Ovary (tissue), 10 donors: ENCODE measurements around the gene AADACL3. TPM values are rescaled to one million over a fixed set of nuclear protein-coding genes. Genes with fewer than 3 reads are reported as not detected.
"Not testable (repeated sequence)": the region's sequence is repeated elsewhere in the genome, so short reads cannot be mapped to it uniquely, and the experiment has no call there.

ENCODE experiments used
- DNase-seq, 5 donors: peaks; one replicate each; pipeline ENCODE4 v3.0.0-alpha.2; 2019 to 2020
- H3K27ac ChIP-seq, 2 donors: fragments of 200-600 bp; one replicate each; pipeline versions ENCODE4 v1.5.1 to v1.8.0; 2019 to 2022
- H3K27me3 ChIP-seq: fragments of 200-600 bp; one replicate; pipeline ENCODE4 v1.8.0; 2022
- H3K36me3 ChIP-seq: fragments of 200-600 bp; sonication (generic); one replicate; pipeline ENCODE4 v1.5.1; 2019
- H3K4me1 ChIP-seq: one replicate; pipeline ENCODE4 v1.8.1; 2013; ENCODE audit warnings: mild to moderate bottlenecking, moderate library complexity; ENCODE audit not compliant: insufficient read depth
- H3K4me3 ChIP-seq: fragments of 200-600 bp; sonication (generic); one replicate; pipeline ENCODE4 v1.5.1; 2017
- H3K9me3 ChIP-seq, 2 donors: fragments of 200-600 bp in 1 of 2; sonication (generic) in 1 of 2; one replicate each; pipeline versions ENCODE4 v1.5.1 to v1.8.1; 2013 to 2019; ENCODE audit warnings: mild to moderate bottlenecking in 1 of 2, moderate library complexity in 1 of 2
- CTCF ChIP-seq, 3 donors: fragments of 450-650 bp in 2 of 3; fragments of 200-600 bp in 1 of 3; IDR thresholded peaks; one replicate each; pipeline versions ENCODE4 v1.5.1 to v1.8.0; 2016 to 2022; ENCODE audit warnings: antibody characterized with exemption in 3 of 3, mild to moderate bottlenecking in 1 of 3
- EP300 ChIP-seq: sonication (generic); formaldehyde crosslinking; IDR thresholded peaks from one replicate; pipeline ENCODE4 v1.6.1; 2017; ENCODE audit warnings: antibody characterized with exemption
- POLR2A ChIP-seq: fragments of 450-650 bp; IDR thresholded peaks from one replicate; pipeline ENCODE4 v1.6.1; 2017; ENCODE audit warnings: antibody characterized with exemption, mild to moderate bottlenecking, moderate library complexity
- WGBS, 3 donors: extraction: QIAGEN DNeasy Blood & Tissue Kit in 1 of 3; methylation state at CpG; one replicate each; pipeline versions ENCODE4 v1.1.5 to v1.1.7; 2013 to 2017; 5-methylcytosine and 5-hydroxymethylcytosine counted together
- intact Hi-C, 4 donors: fragments of 100-400 bp; cut with DNase I; formaldehyde crosslinking; loops; one replicate each; pipeline versions ENCODE4 v1.11.0 to v1.15.1; 2022 to 2023
- long read RNA-seq, 3 donors: library from polyadenylated mRNA in 2 of 3; unstranded in 2 of 3; transcript quantifications; one replicate each; pipeline ENCODE4 v2.0.0 and lab custom pipeline, GENCODE V29; 2021 to 2026
- polyA plus RNA-seq, 2 donors: library from polyadenylated mRNA; stranded (reverse); fragments of 200-250 nt in 1 of 2; fragments of 350-450 nt in 1 of 2; fragmentation: Illumina TruSeq in 1 of 2; extraction: RNeasy Lipid Tissue Mini Kit (QIAGEN cat#74804) in 1 of 2; gene quantifications; one replicate each; pipeline ENCODE4 v1.2.3, GENCODE V29; 2013 to 2014
- total RNA-seq, 7 donors: library from RNA; depleted of rRNA in 2 of 7; stranded (reverse); fragments of >200 nt in 2 of 7; fragmentation: NEBNext Ultra II Directional in 3 of 7; extraction: Animal tissue kit (Norgen Biotek cat#: 25700) in 3 of 7; gene quantifications; one replicate each; pipeline versions ENCODE4 v1.1.0 to v1.2.4, GENCODE V29; 2016 to 2023
- donor health status: DM: no; HTN: no; CAD: no; lungs with moderate emphysema.
- donor health status: DM: no; HTN: no; CAD: no.
- donor health status: Bipolar disorder and iron deficiency.
- donor health status: DM: yes; HTN: yes; CAD: no.
- donor health status: DM: no; HTN: no; CAD: no.
- donor health status: DM: yes; HTN: yes; CAD: no.

The AADACL3 gene
- total RNA-seq, result not detected
- polyA plus RNA-seq, result not detected
- long read RNA-seq, donor 1, result 0 reads
- long read RNA-seq, donor 2, result 0 reads
- long read RNA-seq, donor 3, result 0 reads

GRCh38 chr1:12715896-12716437, at the start of gene AADACL3:
Gene AADACL3, plus strand, starts transcription at chr1:12716110. Its CDS starts 67 bp downstream, at chr1:12716177.
- no peak within 1 kb of the TSS for H3K4me3 ChIP-seq
- intact Hi-C loops, result no loop called here
- H3K4me1 ChIP-seq, result no peaks in the 10 kb centered on the region
- no peaks in the 10 kb centered on the region for H3K36me3 ChIP-seq
- H3K27me3 ChIP-seq, result no peaks in the 10 kb centered on the region
- DNase-seq, result no peak
- no peak within 1 kb of the TSS for H3K27ac ChIP-seq
- WGBS, 3 donors, result 72 to 81% (median 79%) methylated on average over 8 of the region's 8 CpGs
- H3K9me3 ChIP-seq, result no peaks in the 10 kb centered on the region
- no peak for TF ChIP-seq CTCF (IDR thresholded peaks at IDR 0.05)
- no peak for TF ChIP-seq EP300
- no peak for TF ChIP-seq POLR2A

- intact Hi-C loops, result no loop called here
- Histone ChIP-seq H3K27ac (no peak overlapping the region), H3K9me3 (no peaks in the 10 kb centered on the region), H3K36me3 (no peaks in the 10 kb centered on the region), H3K4me1 (no peaks in the 10 kb centered on the region), H3K4me3 (no peak overlapping the region), H3K27me3 (no peaks in the 10 kb centered on the region)
- peak in 1 of 5 donors; percentile 21 for DNase-seq
- no peak for TF ChIP-seq CTCF (IDR thresholded peaks at IDR 0.05)
- no peak for TF ChIP-seq POLR2A
- TF ChIP-seq EP300, result no peak
- WGBS, 3 donors, result 72 to 80% (median 78%) methylated on average over 15 of the region's 15 CpGs
Measured at GRCh38 chr1:12666141-12666735, 49.7 kb upstream of the AADACL3 start.

GRCh38 chr1:12669529-12670068, 46.3 kb upstream of the AADACL3 start:
- DNase-seq, result no peak
- TF ChIP-seq CTCF (IDR thresholded peaks at IDR 0.05) (no peak), POLR2A (no peak), EP300 (no peak)
- H3K4me3 ChIP-seq, result no peak overlapping the region
- H3K4me1 ChIP-seq, result no peaks in the 10 kb centered on the region
- no peaks in the 10 kb centered on the region for H3K36me3 ChIP-seq
- H3K27me3 ChIP-seq, result no peaks in the 10 kb centered on the region
- H3K27ac ChIP-seq, result no peak overlapping the region
- intact Hi-C loops, result no loop called here
- WGBS, 3 donors, result 71 to 81% (median 74%) methylated on average over 3 of the region's 3 CpGs
- H3K9me3 ChIP-seq, result no peaks in the 10 kb centered on the region

GRCh38 chr1:12674358-12674757, 41.6 kb upstream of the AADACL3 start:
- intact Hi-C loops, result no loop called here
- Histone ChIP-seq H3K4me1 (no peaks in the 10 kb centered on the region), H3K27ac (no peak overlapping the region), H3K27me3 (no peaks in the 10 kb centered on the region), H3K4me3 (no peak overlapping the region), H3K9me3 (no peaks in the 10 kb centered on the region), H3K36me3 (no peaks in the 10 kb centered on the region)
- no peak for TF ChIP-seq EP300
- TF ChIP-seq CTCF (IDR thresholded peaks at IDR 0.05), result no peak
- no peak for TF ChIP-seq POLR2A
- DNase-seq, result no peak

GRCh38 chr1:12676122-12676521, 39.8 kb upstream of the AADACL3 start:
- intact Hi-C loops, H3K4me1 ChIP-seq, DNase-seq, H3K36me3 ChIP-seq, H3K4me3 ChIP-seq, H3K9me3 ChIP-seq, H3K27ac ChIP-seq, H3K27me3 ChIP-seq: not testable (repeated sequence)
- WGBS, 3 donors, result 80 to 86% (median 81%) methylated on average over 4 of the region's 4 CpGs
